Fibroblast of villous mesenchyme (primary cell): ENCODE results near the gene ALDH3B1. TPM values are rescaled to one million over a fixed set of nuclear protein-coding genes. Genes with fewer than 3 reads are reported as not detected.

Experiments used
- DNase-seq: peaks from one replicate; pipeline ENCODE4 v3.0.0-alpha.2; 2010; ENCODE audit warnings: low read depth
- H3K4me3 ChIP-seq: 2 replicates; pipeline ENCODE4 v1.5.1; 2011; ENCODE audit warnings: low read depth, mild to moderate bottlenecking, low read length
- total RNA-seq: library from RNA; depleted of rRNA; stranded (reverse); fragments of >200 nt; gene quantifications from 2 replicates; pipeline ENCODE4 v1.2.3, GENCODE V29; 2012
- TF ChIP-seq, protein P1 (sequence below): IDR thresholded peaks from 2 replicates; pipeline ENCODE4 v1.5.1; 2012; ENCODE audit warnings: low read depth, mild to moderate bottlenecking, low read length; ENCODE audit not compliant: insufficient read depth

ALDH3B1 gene
- total RNA-seq, 1 donor, result 20.7 TPM

- TF ChIP-seq, protein P1, sequence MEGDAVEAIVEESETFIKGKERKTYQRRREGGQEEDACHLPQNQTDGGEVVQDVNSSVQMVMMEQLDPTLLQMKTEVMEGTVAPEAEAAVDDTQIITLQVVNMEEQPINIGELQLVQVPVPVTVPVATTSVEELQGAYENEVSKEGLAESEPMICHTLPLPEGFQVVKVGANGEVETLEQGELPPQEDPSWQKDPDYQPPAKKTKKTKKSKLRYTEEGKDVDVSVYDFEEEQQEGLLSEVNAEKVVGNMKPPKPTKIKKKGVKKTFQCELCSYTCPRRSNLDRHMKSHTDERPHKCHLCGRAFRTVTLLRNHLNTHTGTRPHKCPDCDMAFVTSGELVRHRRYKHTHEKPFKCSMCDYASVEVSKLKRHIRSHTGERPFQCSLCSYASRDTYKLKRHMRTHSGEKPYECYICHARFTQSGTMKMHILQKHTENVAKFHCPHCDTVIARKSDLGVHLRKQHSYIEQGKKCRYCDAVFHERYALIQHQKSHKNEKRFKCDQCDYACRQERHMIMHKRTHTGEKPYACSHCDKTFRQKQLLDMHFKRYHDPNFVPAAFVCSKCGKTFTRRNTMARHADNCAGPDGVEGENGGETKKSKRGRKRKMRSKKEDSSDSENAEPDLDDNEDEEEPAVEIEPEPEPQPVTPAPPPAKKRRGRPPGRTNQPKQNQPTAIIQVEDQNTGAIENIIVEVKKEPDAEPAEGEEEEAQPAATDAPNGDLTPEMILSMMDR, result no peak
Observed at GRCh38 chr11:68012044-68012842, 2.1 kb downstream of the ALDH3B1 start.

DNA sequence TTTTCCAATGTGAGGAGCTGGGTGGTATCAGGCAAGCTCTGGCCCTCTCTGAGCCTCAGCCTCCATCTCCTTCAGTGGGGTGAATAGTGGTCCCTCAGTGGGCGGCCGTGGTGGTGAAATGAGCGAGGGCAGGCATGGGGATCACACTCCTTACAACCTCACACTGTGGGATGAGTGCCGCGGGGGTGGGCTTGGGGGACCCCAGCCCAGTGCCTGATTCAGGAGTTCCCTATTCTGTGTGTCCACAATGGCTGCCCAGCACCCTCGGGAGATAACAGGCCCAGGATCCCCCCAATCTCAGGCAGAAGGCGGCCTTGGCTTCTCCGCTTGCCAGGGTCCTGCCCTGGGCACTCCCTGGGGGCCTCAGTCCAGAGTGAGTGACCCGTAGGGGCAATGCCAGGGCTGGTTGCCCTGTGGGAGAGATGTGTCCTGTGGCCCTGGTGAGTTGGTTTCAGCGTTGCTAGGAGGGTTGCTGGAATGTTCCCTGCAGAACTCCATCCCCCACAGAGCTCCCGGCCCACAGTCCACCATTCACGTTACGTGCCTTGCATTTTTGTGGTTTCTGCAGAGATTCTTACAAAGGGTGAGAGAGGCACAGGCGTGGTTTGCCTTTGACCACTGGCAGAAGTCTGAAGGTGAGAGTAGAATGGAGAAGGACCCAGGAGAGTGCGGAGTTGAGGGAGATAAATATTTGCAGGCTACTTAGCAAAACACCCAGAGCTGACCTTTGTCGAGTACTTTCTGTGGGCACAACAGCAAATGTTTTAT lies 2.9 kb downstream of the ALDH3B1 start:
- H3K4me3 ChIP-seq, result peak overlapping the region; percentile 10
- peak; percentile 93 for DNase-seq

More at GRCh38 chr11:68012044-68012842, 2.1 kb downstream of the ALDH3B1 start:
- peak overlapping the region; percentile 10 for H3K4me3 ChIP-seq
- no peak for DNase-seq

DNA sequence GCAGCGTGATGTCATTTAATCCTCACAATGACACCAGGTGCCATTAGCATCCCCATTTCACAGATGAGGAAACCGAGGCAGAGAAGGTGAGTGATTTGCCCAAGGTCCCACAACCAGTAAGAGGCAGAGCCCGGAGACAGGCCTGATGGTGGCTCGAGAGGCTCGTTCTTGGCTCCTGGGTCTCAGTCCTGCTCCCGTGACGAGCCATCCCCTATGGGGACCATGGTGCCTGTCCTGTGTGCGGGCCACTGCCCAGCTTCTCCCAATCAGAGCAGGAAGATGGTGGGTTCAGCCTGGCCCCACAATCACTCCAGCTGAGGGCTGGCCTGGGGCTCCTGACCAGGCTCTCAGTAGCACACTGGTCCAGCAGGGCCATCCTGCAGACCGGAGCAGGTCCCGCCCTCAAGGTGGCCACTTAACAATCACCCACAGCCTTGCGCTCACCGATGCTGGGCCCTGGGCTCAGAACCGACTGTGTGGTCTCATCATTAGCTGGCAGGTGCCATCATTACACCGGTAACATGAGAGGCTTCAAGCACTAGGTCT lies 3.6 kb downstream of the ALDH3B1 start:
- DNase-seq, result no peak
- TF ChIP-seq, protein P1, result no peak
- no peak overlapping the region for H3K4me3 ChIP-seq

More for the DNA sequence above, 2.9 kb downstream of the ALDH3B1 start:
- TF ChIP-seq, protein P1, result no peak

DNA sequence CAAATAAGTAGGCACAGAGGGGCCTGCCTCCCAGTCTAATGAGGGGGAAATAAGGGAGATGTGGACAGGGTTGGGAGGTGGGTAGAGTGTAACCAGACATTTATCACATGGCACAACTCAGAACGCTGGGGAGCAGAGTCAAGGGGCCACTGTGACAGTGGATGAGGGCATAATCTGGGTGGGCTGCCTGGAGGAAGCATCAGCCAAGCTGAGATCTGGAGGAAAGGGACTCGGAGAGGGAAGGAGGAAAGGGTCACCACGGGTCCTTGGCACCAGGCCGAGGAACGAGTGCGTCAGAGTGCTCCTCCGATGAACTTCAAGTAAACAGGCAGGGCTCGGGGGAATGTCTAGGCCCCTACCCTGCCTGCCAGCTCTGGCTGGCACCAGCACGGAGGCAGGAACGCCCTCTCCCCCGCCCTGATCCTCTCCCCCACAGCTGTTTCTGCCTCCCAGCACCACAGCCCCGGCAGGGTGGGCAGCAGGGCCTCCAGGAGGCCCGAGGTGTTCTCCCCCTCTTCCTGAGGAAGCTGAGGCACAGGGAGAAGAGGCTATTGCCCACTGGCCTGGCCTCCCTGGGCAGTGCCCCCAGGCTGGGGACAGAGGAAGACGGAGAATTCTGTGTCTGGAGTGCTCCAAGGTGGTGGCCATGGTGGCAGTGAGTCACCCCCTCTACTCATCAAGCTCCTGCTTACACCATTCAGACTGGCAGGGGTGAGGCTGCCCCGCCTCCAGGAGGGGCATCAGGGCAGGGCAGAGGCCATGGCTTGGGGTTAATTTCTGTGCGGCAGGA lies 4.2 kb downstream of the ALDH3B1 start:
- no peak overlapping the region for H3K4me3 ChIP-seq
- peak; percentile 92 for DNase-seq
- TF ChIP-seq, protein P1, result no peak

DNA sequence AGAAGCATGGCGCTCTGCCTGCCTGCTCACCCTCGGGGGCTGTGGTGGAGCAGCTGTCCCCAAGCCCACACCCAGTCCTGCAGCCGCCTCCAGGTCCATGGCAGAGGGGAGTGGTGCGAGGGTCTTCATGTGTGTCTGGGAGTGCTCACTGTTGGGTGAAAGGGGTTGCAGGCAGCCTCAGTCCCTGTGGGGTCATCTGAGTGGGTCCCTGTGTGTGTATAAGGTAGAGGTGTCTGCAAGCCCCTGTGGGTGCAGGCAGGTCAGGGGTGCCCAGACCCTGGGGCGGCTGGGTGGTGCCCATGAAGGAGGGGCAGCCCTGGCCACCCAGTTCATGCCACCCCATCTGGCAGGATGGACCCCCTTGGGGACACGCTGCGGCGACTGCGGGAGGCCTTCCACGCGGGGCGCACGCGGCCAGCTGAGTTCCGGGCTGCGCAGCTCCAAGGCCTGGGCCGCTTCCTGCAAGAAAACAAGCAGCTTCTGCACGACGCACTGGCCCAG lies 4.9 kb downstream of the ALDH3B1 start:
- no peak for DNase-seq
- H3K4me3 ChIP-seq, result no peak overlapping the region
- TF ChIP-seq, protein P1, result no peak

DNA sequence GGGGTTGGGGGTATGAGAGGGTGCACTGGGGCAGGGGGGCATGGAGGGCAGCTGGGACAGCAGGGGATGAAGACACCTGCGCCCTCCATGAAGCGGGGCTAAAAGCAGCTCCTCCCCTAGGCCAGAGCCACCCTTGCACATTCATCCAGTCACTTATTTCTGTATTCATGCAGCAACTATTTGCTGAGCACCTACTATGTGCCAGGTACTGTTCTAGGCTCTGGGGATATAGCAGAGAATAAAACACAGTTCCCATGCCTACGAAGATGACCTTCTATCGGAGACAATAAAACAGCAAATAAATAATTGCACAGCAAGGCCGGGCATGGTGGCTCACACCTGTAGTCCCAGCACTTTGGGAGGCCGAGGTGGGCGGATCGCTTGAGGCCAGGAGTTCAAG lies 5.3 kb downstream of the ALDH3B1 start:
- no peak for DNase-seq
- no peak overlapping the region for H3K4me3 ChIP-seq
- TF ChIP-seq, protein P1, result no peak
